Stimulated activated CD4-positive, alpha-beta T cell treated with anti-CD3 and anti-CD28 coated beads, TNF-alpha, amount 100 ng/mL, for 24 hours (primary cell): ENCODE data around the gene CDC45.
A peak's percentile ranks its signal among the peaks of the same experiment; 100 is the strongest.

ENCODE experiments used
- DNase-seq, 3 experiments: peaks; one replicate each; pipeline ENCODE4 v3.0.0-alpha.2; 2020; ENCODE audit warnings: low read depth in 3 of 3

The CDC45 gene

GRCh38 chr22:19469421-19469820, 10.3 kb upstream of the CDC45 start:
- DNase-seq = no peak

GRCh38 chr22:19470010-19470409, 9.7 kb upstream of the CDC45 start:
- DNase-seq = no peak

- DNase-seq = no peak
Measured at GRCh38 chr22:19471572-19471971, 8.1 kb upstream of the CDC45 start.

GRCh38 chr22:19472233-19472632, 7.5 kb upstream of the CDC45 start:
- DNase-seq = no peak

GRCh38 chr22:19473578-19473977, 6.1 kb upstream of the CDC45 start:
- DNase-seq = no peak

- DNase-seq = no peak
Measured at GRCh38 chr22:19476023-19476422, 3.7 kb upstream of the CDC45 start.

GRCh38 chr22:19477321-19478044, 2.2 kb upstream of the CDC45 start:
- DNase-seq = no peak

- DNase-seq = no peak
Measured at GRCh38 chr22:19478045-19478900, 1.4 kb upstream of the CDC45 start.

GRCh38 chr22:19478901-19479354, 792 bp upstream of the CDC45 start, which contains the start of gene UFD1:
UFD1 (minus strand) TSS chr22:19479193; CDS start chr22:19479085, 108 bp downstream.
- DNase-seq = peak; percentile 57 to 77 (median 61)

- DNase-seq = peak in 1 of 3 experiments; percentile 26
Measured at GRCh38 chr22:19480173-19480568, 451 bp downstream of the CDC45 start.

GRCh38 chr22:19480789-19481188, 1.1 kb downstream of the CDC45 start:
- no peak for DNase-seq

- DNase-seq = no peak
Measured at GRCh38 chr22:19482297-19482696, 2.6 kb downstream of the CDC45 start.

- DNase-seq = no peak
Measured at GRCh38 chr22:19483481-19484244, 3.9 kb downstream of the CDC45 start.

- DNase-seq = no peak
Measured at GRCh38 chr22:19488285-19488684, 8.6 kb downstream of the CDC45 start.

GRCh38 chr22:19488884-19489843, 9.4 kb downstream of the CDC45 start:
- no peak for DNase-seq

GRCh38 chr22:19490628-19491230, 11.0 kb downstream of the CDC45 start:
- DNase-seq = no peak

- DNase-seq = no peak
Measured at GRCh38 chr22:19492504-19493174, 12.9 kb downstream of the CDC45 start.

- no peak for DNase-seq
Measured at GRCh38 chr22:19494001-19494560, 14.4 kb downstream of the CDC45 start.

GRCh38 chr22:19494676-19495173, 15.0 kb downstream of the CDC45 start:
- DNase-seq = no peak
